NCI-H345 (cell line): ENCODE measurements around the gene FGGY.

Experiments
- DNase-seq: peaks from one replicate; lab custom pipeline; 2025; lab: John Stamatoyannopoulos, UW

The FGGY gene

DNA sequence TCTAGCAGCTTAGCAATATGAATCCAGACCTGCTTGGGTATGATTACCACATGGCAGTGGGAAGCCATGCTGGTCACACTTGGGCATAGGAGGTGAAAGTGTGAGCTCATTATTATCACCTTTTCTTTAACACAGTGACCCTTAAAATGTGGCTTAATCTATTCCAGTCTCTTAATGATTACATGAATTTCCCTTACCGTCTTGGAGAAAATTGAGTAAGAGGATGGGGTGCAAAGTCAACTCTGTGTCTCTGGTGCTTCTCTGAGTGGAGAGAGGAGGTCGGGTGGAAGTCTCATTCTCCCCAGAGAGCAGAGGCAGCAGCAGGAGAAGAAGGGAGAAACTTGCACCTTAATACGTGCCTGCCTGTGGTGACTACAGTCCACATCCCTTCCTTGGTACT is 91.3 kb downstream of the FGGY start:
- no peak for DNase-seq

DNA sequence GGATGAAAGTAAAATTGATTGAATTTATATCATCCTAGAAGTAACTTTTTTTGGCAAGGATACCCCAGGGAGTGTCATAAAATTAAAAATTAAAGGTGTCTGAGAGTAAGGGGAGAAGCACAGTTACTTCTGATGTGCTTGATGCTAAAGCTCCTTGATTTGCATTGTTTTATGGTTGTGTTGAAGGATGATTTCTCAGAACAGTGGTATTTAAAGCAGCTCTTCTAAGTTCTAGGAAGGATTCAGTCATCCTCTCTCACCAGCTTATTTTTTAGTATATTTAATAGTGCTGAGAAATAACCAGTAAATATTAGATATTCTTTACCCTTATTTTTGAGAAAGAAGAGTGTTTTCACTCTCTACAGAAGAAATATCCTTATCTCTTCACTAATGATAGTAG is 93.0 kb downstream of the FGGY start:
- no peak for DNase-seq

DNA sequence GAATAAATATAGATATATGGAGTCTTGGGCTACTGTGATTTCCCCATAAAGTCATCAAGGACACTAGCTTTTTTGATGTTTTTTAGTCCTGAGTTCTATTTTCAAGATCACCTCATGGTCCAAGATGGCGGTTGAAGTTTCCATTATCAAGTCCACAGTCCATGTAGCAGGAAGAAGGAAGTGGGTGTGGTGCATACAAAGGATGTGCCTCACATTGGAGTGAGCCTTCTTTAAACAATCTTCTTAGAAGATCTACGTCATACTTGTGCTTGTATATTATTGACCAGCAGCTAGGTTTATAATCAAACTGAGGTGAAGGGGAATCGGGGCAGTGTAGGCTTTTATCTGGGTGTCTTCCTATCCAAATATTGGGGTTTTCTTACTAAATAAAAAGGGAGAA is 93.4 kb downstream of the FGGY start:
- no peak for DNase-seq

DNA sequence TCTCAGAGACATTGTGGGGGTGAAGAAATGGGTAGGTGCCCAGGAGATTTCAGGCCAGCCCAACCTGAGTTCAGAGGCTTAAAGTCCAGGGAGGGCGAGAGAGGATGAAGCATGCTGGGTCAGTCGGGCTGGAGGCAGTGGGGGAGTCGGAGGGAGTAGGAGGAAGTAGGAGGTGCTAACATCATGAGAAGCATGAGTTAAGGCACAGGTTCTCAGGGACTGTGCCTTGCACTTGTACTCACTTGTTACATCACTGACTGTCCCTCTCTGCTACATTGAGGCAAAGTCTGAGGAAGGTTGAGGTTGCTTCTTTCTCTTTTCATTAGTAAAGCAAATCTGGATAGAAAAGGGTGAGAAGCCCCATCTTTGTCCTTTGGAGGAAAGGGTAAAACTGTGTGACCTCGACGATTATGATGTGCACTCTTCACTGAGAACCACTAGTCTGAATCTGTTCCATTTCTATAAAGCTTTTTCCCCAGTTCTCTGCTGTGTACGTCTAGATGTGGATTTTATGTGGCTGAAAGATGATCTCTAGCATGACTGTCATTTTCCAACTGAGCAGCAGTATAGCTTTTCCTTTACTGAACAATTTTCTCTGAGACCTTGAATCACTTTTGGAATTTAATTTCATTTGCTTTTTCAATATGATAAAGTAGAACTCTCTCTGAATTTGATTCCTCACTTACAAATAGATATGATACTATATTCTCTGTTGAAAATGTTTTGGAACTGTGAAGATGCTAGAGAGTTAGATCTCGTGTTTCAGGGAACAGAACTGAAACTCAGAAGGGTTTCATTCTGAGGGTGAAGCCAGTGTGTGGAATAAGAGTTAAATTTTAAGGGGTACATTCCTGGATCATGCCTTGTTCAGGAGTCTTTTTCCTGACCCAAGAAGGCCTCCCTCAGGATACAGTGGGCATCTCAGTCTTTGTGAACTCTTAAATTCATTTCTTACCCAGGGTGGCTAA is 94.6 kb downstream of the FGGY start:
- DNase-seq = no peak

GRCh38 chr1:59393211-59394180 is 96.6 kb downstream of the FGGY start:
- no peak for DNase-seq

GRCh38 chr1:59394706-59395425 is 98.0 kb downstream of the FGGY start:
- no peak for DNase-seq

DNA sequence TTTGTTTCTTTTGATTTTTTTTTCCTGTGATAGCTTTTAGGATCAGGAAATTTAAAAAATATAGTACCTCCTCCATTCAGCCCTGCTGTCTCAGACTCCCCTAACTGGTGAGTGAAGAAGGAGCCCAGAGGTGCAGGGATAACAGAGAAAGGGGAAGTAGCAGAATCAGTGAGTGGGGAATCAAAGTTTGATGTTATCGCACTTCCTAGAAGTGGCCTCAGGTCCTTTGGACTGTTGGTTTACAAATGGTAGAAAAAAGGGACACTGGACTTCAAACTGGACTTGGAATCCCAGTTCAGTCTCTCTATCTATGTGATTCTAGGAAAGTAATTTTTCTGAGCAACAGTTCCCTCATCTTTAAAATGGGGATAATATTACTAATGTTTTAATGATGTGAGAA is 99.5 kb downstream of the FGGY start:
- no peak for DNase-seq

- no peak for DNase-seq
Measured at GRCh38 chr1:59397139-59397858, 100.4 kb downstream of the FGGY start.

GRCh38 chr1:59399642-59400041 is 102.7 kb downstream of the FGGY start:
- no peak for DNase-seq

DNA sequence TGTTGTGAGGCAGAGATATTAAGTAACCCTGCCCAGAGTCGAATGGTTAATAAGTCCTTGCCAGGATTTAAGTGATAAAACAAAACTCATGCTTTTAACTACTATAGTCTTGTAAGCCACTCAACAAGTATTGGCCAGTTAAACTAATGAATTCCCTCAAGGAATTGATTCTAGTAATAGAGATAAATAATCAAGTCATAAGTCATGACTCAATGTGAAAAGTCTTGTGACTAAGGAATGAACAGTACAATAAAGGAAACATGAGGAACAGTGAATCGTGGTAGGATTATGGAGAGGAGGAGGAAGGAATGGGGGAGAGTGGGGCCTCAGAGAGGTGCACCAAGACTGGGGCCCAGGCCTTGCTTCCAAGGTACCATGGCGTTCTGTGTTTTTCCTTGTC is 104.7 kb downstream of the FGGY start:
- DNase-seq = no peak

DNA sequence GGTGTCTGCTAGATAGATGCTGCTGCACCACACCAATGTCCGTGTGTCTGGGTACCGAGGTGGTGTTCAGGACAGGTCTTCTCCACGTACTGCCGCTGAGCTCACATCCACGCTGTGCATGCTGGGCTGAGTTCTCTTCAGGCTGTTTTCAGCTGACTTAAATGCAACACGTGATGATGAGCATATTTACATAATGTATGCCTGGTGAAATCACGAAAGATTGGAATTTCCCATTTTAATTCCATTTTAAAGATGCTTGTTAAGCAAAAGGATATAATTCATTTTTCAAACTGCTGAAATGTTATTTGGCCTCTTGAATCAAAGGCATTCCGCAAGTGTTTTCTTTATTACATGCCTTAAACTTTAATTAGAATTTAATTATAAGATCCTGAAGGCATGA is 107.9 kb downstream of the FGGY start:
- DNase-seq = no peak

DNA sequence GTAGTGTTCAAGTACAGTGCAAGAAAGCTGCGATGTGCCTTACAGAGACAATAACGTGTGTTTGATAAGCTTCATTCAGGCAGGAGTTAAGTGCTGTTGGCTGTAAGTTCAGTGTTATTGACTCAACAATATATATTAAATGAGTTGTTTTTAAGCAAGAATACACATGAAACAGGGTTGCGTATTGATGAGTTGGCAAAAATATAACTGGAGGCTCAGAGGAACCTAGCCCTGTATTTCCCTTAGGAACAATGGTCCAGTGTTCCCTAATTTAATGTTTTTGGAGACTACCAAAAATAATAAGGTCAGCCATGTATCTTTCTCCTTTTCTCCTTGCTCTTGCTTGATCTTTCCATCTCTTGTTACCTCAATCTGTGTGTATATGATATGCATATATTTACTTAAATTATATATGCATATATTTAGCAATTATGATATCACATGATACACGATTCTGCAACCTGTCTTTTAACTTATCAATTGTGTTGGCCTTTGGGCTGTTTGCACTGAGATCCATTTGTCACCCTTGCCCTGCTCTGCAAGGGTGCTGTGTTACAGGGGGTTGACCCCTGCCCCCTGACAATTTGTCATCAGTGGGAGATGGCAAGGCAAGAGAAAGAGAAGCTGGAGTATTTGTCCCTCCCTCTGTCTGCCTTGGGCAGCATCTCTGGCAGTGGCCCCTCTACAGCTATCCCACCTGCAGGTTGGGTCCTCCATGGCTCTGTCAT is 109.7 kb downstream of the FGGY start:
- DNase-seq = no peak

GRCh38 chr1:59408608-59409240 is 111.8 kb downstream of the FGGY start:
- no peak for DNase-seq

DNA sequence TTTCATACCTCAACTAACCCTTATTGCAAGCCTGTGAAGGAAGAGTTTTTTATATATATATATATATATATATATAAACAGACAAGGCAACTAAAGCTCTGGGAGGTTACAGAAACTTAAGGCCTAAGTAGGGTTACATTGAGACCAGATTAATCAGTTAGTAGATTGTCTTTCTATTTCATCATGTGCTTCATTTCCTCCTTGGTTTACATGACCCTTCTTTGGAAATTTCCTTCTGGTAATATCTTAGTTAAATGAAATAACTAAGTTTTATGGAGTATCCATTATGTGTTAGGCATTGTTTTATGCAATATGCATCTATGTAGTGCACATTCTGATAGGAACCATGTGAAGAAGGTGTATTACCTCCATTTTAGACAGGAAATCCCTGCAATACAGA is 112.7 kb downstream of the FGGY start:
- DNase-seq = no peak

DNA sequence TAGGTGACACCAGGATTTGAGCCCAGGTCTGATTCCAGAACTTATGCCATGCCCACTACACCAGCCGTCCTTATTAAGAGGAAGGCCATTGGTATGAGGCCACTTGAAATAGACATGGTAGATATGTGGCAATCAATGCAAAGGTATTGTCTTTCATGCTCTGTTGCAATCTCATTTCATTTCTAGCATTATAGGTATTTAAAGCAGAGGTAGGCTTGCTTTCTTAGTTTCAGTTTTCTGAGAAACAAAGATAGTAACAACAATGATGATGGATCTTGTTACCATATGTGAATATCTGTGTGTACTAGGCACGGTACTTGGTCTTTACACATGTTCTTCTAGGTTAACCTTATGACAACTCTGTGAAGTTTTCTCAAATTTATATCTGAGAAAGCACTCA is 113.1 kb downstream of the FGGY start:
- DNase-seq = no peak

DNA sequence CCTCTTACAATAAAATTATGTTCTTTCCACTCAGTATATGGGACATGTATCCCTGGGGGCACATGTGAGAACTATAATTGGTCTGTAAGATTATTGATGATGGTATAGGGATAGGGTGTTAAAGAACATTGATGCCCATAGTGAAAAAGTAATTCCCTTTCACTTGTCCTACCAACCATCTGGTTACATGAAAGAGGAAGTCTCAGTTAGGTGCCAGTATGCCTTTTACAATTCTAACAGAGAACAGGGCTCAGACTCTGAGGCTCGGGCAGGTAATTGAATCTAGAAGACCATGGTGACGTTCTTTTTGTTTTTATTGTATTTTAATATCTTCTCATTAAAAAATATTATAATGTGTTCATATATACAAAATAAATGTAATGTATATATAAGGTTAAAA is 113.6 kb downstream of the FGGY start:
- DNase-seq = no peak

- DNase-seq = no peak
Measured at GRCh38 chr1:59411147-59411546, 114.3 kb downstream of the FGGY start.

DNA sequence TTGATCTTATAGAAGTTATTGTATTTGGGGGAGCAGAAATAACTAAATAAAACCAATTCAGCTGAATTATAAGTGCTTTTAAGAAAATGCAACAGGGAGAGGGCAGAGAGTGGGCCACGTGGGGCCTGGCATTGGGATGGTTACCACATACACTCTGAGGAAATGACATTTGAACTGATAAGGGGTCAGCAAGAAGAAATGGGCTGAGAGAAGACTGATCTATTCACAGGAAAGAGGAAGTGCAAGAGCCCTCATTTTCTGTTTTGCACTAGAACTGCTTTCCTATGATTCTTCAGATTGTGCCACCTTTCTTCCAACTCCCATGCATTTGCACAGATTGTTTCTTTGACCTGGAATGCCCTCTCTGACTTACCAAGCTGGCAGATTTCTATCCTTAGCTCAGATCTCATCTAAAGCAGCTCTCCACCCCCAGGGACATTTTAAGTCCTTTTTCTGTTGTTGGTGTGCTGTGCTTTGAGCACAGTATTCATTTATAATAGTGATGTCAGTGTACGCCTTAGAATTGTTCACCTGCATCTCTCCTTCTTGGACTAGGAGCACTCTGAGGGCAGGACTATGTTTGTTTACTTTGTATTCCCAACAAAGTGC is 115.9 kb downstream of the FGGY start:
- no peak for DNase-seq

GRCh38 chr1:59413327-59413720 is 116.4 kb downstream of the FGGY start:
- DNase-seq = no peak
